GM19035 (cell line): Measurements from ENCODE around the gene ANKRD30A.
"Not testable (repeated sequence)": the region's sequence is repeated elsewhere in the genome, so short reads cannot be mapped to it uniquely, and the experiment has no call there.

Experiments
- ATAC-seq: cut with Tn5 transposase; IDR thresholded peaks from one replicate; pipeline ENCODE4 v1.9.1; 2021; ENCODE audit not compliant: unreplicated experiment

Gene ANKRD30A

GRCh38 chr10:37125191-37125732, at the start of gene ANKRD30A:
TSS of gene ANKRD30A (plus strand) at chr10:37125598. CDS start at chr10:37125788, 190 bp downstream.
- ATAC-seq, result no peak

GRCh38 chr10:37076083-37076482, 49.3 kb upstream of the ANKRD30A start:
- not testable (repeated sequence) for ATAC-seq

- no peak for ATAC-seq
These were observed 29.4 kb upstream of the ANKRD30A start for GRCh38 chr10:37095792-37096573.

- ATAC-seq, result no peak
These were observed 24.1 kb upstream of the ANKRD30A start for GRCh38 chr10:37101261-37101660.

GRCh38 chr10:37109000-37109399, 16.4 kb upstream of the ANKRD30A start:
- ATAC-seq, result no peak

- ATAC-seq, result no peak
These were observed 866 bp upstream of the ANKRD30A start for GRCh38 chr10:37124532-37124931.

GRCh38 chr10:37125921-37126320, 523 bp downstream of the ANKRD30A start:
- ATAC-seq, result no peak

GRCh38 chr10:37146443-37146842, 21.0 kb downstream of the ANKRD30A start:
- ATAC-seq, result no peak

GRCh38 chr10:37162430-37162829, 37.0 kb downstream of the ANKRD30A start:
- not testable (repeated sequence) for ATAC-seq

- ATAC-seq, result not testable (repeated sequence)
These were observed 46.5 kb downstream of the ANKRD30A start for GRCh38 chr10:37171945-37172344.

GRCh38 chr10:37178296-37178695, 52.9 kb downstream of the ANKRD30A start:
- not testable (repeated sequence) for ATAC-seq

- ATAC-seq, result not testable (repeated sequence)
These were observed 57.3 kb downstream of the ANKRD30A start for GRCh38 chr10:37182719-37183118.

- ATAC-seq, result no peak
These were observed 80.7 kb downstream of the ANKRD30A start for GRCh38 chr10:37206132-37206531.

- no peak for ATAC-seq
These were observed 95.5 kb downstream of the ANKRD30A start for GRCh38 chr10:37220866-37221265.

- no peak for ATAC-seq
These were observed 96.6 kb downstream of the ANKRD30A start for GRCh38 chr10:37222046-37222445.

- no peak for ATAC-seq
These were observed 99.8 kb downstream of the ANKRD30A start for GRCh38 chr10:37225163-37225562.

GRCh38 chr10:37226524-37226923, 101.1 kb downstream of the ANKRD30A start:
- no peak for ATAC-seq

- ATAC-seq, result no peak
These were observed 109.3 kb downstream of the ANKRD30A start for GRCh38 chr10:37234692-37235091.

- ATAC-seq, result no peak
These were observed 110.7 kb downstream of the ANKRD30A start for GRCh38 chr10:37236093-37236492.

GRCh38 chr10:37240223-37240622, 114.8 kb downstream of the ANKRD30A start:
- ATAC-seq, result no peak

- ATAC-seq, result no peak
These were observed 121.2 kb downstream of the ANKRD30A start for GRCh38 chr10:37246637-37247036.

GRCh38 chr10:37255837-37256236, 130.4 kb downstream of the ANKRD30A start:
- ATAC-seq, result not testable (repeated sequence)

- ATAC-seq, result no peak
These were observed 137.9 kb downstream of the ANKRD30A start for GRCh38 chr10:37263304-37263703.
